Measurements from ENCODE around the gene CDKL2. TPM values are rescaled to one million over a fixed set of nuclear protein-coding genes. Genes with fewer than 3 reads are reported as not detected.

CDKL2 gene
- total and polyA plus RNA-seq, 8 donors: 0.19 to 11.6 (median 0.52) TPM; not detected in 2

GRCh38 chr4:75612306-75612705, 18.0 kb downstream of the CDKL2 start:
- no peak overlapping the region for H3K4me3 ChIP-seq
- WGBS, 5 donors: 95 to 100% (median 97%) methylated on average over 1 of the region's 1 CpG
- TF ChIP-seq CTCF (IDR thresholded peaks at IDR 0.05): no peak
- TF ChIP-seq POLR2AphosphoS5 (IDR thresholded peaks at IDR 0.05): no peak
- TF ChIP-seq POLR2A (IDR thresholded peaks at IDR 0.05): no peak
- TF ChIP-seq EP300 (IDR thresholded peaks at IDR 0.05): no peak
- no peaks in the 10 kb centered on the region for H3K9me3 ChIP-seq
- no peak overlapping the region for H3K27ac ChIP-seq
- intact Hi-C loops (cut with DNase I; ENCODE audit: low total_unique reads): no loop called here
- no peaks in the 10 kb centered on the region for H3K4me1 ChIP-seq
- DNase-seq: no peak
- no peaks in the 10 kb centered on the region for H3K27me3 ChIP-seq
- peaks cover 0 to 4% (median 0%) of the 10 kb centered on the region in 4 donors for H3K36me3 ChIP-seq

GRCh38 chr4:75605928-75606327, 24.4 kb downstream of the CDKL2 start:
- no peak for DNase-seq
- no peaks in the 10 kb centered on the region for H3K27me3 ChIP-seq
- intact Hi-C loops (cut with DNase I; ENCODE audit: low total_unique reads): no loop called here
- TF ChIP-seq EP300 (IDR thresholded peaks at IDR 0.05) (no peak), CTCF (IDR thresholded peaks at IDR 0.05) (no peak), POLR2A (IDR thresholded peaks at IDR 0.05) (no peak), POLR2AphosphoS5 (IDR thresholded peaks at IDR 0.05) (no peak)
- no peaks in the 10 kb centered on the region for H3K36me3 ChIP-seq
- no peak overlapping the region for H3K4me3 ChIP-seq
- WGBS, 5 donors: 86 to 98% (median 90%) methylated on average over 4 of the region's 4 CpGs
- H3K9me3 ChIP-seq: no peaks in the 10 kb centered on the region
- no peak overlapping the region for H3K27ac ChIP-seq
- no peaks in the 10 kb centered on the region for H3K4me1 ChIP-seq

DNA sequence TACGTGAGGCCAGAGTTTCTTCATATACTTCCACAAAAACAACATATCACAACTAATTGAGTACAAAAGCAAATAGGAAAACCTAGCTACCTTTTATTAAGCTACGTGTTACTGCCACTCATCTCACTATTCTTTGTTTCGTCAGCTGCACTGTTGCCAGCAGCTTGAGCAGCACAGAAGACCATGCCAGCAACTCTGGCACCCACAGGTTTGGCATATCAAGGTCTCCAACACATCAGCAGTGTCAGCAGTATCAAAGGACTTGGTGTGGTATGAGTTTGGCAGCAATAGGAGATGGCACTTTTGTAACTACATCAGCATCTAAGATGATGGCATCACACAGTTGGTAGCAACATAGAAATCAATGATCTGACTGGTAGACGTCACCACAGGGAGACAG, 30.7 kb downstream of the CDKL2 start:
- Histone ChIP-seq H3K27me3 (no peaks in the 10 kb centered on the region), H3K4me3 (no peak overlapping the region), H3K36me3 (peaks cover 0 to 6% (median 0%) of the 10 kb centered on the region in 4 donors), H3K4me1 (no peaks in the 10 kb centered on the region), H3K9me3 (no peaks in the 10 kb centered on the region), H3K27ac (no peak overlapping the region)
- 89 to 95% (median 92%) methylated on average over 4 of the region's 4 CpGs for WGBS, 5 donors
- intact Hi-C loops (cut with DNase I; ENCODE audit: low total_unique reads): no loop called here
- TF ChIP-seq POLR2A (IDR thresholded peaks at IDR 0.05): no peak
- TF ChIP-seq EP300 (IDR thresholded peaks at IDR 0.05): no peak
- no peak for TF ChIP-seq CTCF (IDR thresholded peaks at IDR 0.05)
- TF ChIP-seq POLR2AphosphoS5 (IDR thresholded peaks at IDR 0.05): no peak
- no peak for DNase-seq

DNA sequence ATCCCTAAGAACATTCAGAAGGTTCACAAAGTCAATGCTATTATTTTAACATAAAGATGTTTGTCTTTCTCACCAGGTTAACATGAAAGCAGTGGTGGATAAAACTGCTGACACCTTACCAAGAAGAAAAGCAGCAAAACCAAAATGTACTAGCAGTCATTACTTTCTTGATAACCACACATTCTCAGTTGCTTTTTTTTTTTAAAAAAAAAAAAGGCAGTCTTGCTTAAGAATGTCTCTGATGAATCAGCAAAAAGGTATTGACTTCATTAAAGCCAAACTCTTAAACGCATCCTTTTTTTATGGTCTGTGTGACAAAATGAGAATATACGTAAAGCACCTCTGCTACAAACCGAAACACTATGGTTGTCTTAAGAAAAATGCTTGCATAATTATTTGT, 31.9 kb downstream of the CDKL2 start:
- TF ChIP-seq CTCF (IDR thresholded peaks at IDR 0.05) (no peak), POLR2A (IDR thresholded peaks at IDR 0.05) (no peak), POLR2AphosphoS5 (IDR thresholded peaks at IDR 0.05) (no peak), EP300 (IDR thresholded peaks at IDR 0.05) (no peak)
- 74 to 87% (median 84%) methylated on average over 3 of the region's 3 CpGs for WGBS, 5 donors
- no peak overlapping the region for H3K27ac ChIP-seq

More for the DNA sequence above, 31.9 kb downstream of the CDKL2 start:
- no peaks in the 10 kb centered on the region for H3K9me3 ChIP-seq
- no peak overlapping the region for H3K4me3 ChIP-seq
- no peaks in the 10 kb centered on the region for H3K27me3 ChIP-seq
- intact Hi-C loops (cut with DNase I; ENCODE audit: low total_unique reads): no loop called here
- H3K4me1 ChIP-seq: no peaks in the 10 kb centered on the region
- H3K36me3 ChIP-seq: peaks cover 0 to 6% (median 0%) of the 10 kb centered on the region in 4 donors
- DNase-seq: no peak
